A549 (cell line): Measurements from ENCODE around the gene RRAS2. TPM values are rescaled to one million over a fixed set of nuclear protein-coding genes. Genes with fewer than 3 reads are reported as not detected.
"Not testable (repeated sequence)": the region's sequence is repeated elsewhere in the genome, so short reads cannot be mapped to it uniquely, and the experiment has no call there.

ENCODE experiments used
- ATAC-seq, 2 experiments: fragments of 200-7000 bp in 1 of 2; fragments of >200 bp in 1 of 2; cut with Nextera tagmentation in 1 of 2; cut with Tn5 transposase in 1 of 2; 3 replicates each; pipeline versions ENCODE4 v1.8.0 to v1.9.1; 2018 to 2020; ENCODE audit warnings: mild to moderate bottlenecking in 1 of 2, moderate library complexity in 1 of 2
- CTCF ChIA-PET: fragments of 300-600 bp; sonication (Branson Sonifier 250); formaldehyde crosslinking; extraction: SDS; loops from one replicate; lab custom pipeline; 2021; ENCODE audit warnings: antibody characterized with exemption, inconsistent platforms; lab: Yijun Ruan, JAX
- POLR2A ChIA-PET: fragments of 350-600 bp; formaldehyde crosslinking; extraction: SDS; loops from one replicate; lab custom pipeline; 2021; ENCODE audit warnings: antibody characterized with exemption, inconsistent platforms; lab: Yijun Ruan, JAX
- DNase-seq, 2 experiments: peaks; one replicate each; pipeline versions ENCODE4 v3.0.0 to v3.0.0-alpha.2; 2011 to 2016; ENCODE audit warnings: low read depth in 1 of 2, low spot score in 1 of 2
- FAIRE-seq: peaks from 2 replicates; lab custom pipeline; 2011; peaks lifted over from hg19 to GRCh38; lab: Jason Lieb, UNC
- H3K27ac ChIP-seq, 2 experiments: fragments of >200 bp; sonication (Bioruptor Twin); formaldehyde crosslinking; 3 replicates each; pipeline ENCODE4 v1.5.1; 2016 to 2017
- H3K4me1 ChIP-seq: fragments of >200 bp; sonication (Bioruptor Twin); formaldehyde crosslinking; 3 replicates; pipeline ENCODE4 v1.6.1; 2016
- H3K4me2 ChIP-seq: fragments of >200 bp; sonication (Bioruptor Twin); formaldehyde crosslinking; 3 replicates; pipeline ENCODE4 v1.6.1; 2016
- H3K4me3 ChIP-seq: fragments of >200 bp; sonication (Bioruptor Twin); formaldehyde crosslinking; 3 replicates; pipeline ENCODE4 v1.5.1; 2016
- H3K9me3 ChIP-seq: fragments of >200 bp; sonication (Bioruptor Twin); formaldehyde crosslinking; 3 replicates; pipeline ENCODE4 v1.6.1; 2016
- BHLHE40 ChIP-seq: IDR thresholded peaks from 2 replicates; pipeline ENCODE4 v1.6.1; 2012; ENCODE audit warnings: low read depth, low read length, inconsistent platforms
- CBX2 ChIP-seq: fragments of 200-600 bp; sonication (generic); IDR thresholded peaks from 2 replicates; pipeline ENCODE4 v1.6.1; 2016; ENCODE audit warnings: low read depth, mild to moderate bottlenecking, borderline replicate concordance
- CEBPB ChIP-seq, 2 experiments: fragments of >200 bp in 1 of 2; sonication (Bioruptor Twin) in 1 of 2; formaldehyde crosslinking in 1 of 2; IDR thresholded peaks; 2 replicates each; pipeline ENCODE4 v1.6.1; 2012 to 2016
- E2F6 ChIP-seq: IDR thresholded peaks from 2 replicates; pipeline ENCODE4 v1.6.1; 2012; ENCODE audit warnings: low read depth, borderline replicate concordance
- EHF ChIP-seq: fragments of 250-450 bp; sonication (Bioruptor Pico); IDR thresholded peaks from 2 replicates; pipeline ENCODE4 v1.5.0; 2020; ENCODE audit warnings: mild to moderate bottlenecking
- FOSL2 ChIP-seq, 2 experiments: fragments of 450-650 bp in 1 of 2; fragments of >200 bp in 1 of 2; sonication (Bioruptor Twin) in 1 of 2; formaldehyde crosslinking; IDR thresholded peaks; 2 replicates each; pipeline versions ENCODE4 v1.5.0 to v1.6.1; 2016 to 2020; ENCODE audit warnings: mild to moderate bottlenecking in 1 of 2, moderate library complexity in 1 of 2
- FOXS1 ChIP-seq: fragments of 250-450 bp; sonication (Bioruptor Pico); IDR thresholded peaks from 2 replicates; pipeline ENCODE4 v1.5.0; 2020; ENCODE audit warnings: mild to moderate bottlenecking, moderate library complexity
- GATA3 ChIP-seq: IDR thresholded peaks from 2 replicates; pipeline ENCODE4 v1.6.1; 2012; ENCODE audit warnings: borderline replicate concordance
- HMGXB4 ChIP-seq: fragments of 250-450 bp; sonication (Bioruptor Pico); IDR thresholded peaks from 2 replicates; pipeline ENCODE4 v1.5.0; 2021; ENCODE audit warnings: mild to moderate bottlenecking, moderate library complexity, borderline replicate concordance
- HOXB13 ChIP-seq: fragments of 250-450 bp; sonication (Bioruptor Pico); IDR thresholded peaks from 2 replicates; pipeline ENCODE4 v1.5.0; 2020; ENCODE audit warnings: low read depth, mild to moderate bottlenecking, moderate library complexity
- JUN ChIP-seq, 2 experiments: fragments of >200 bp; sonication (Bioruptor Twin); formaldehyde crosslinking; IDR thresholded peaks; 2 replicates in 1 of 2; 3 replicates in 1 of 2; pipeline ENCODE4 v1.6.1; 2016 to 2017
- MAFK ChIP-seq: fragments of 450-650 bp; IDR thresholded peaks from 2 replicates; pipeline ENCODE4 v1.6.1; 2014; ENCODE audit not compliant: partially characterized antibody
- MAZ ChIP-seq: fragments of 150-350 bp; IDR thresholded peaks from 2 replicates; pipeline ENCODE4 v1.6.1; 2014; ENCODE audit warnings: antibody characterized with exemption, low read depth, low read length, borderline replicate concordance
- NPAS2 ChIP-seq: fragments of 250-450 bp; sonication (Bioruptor Pico); IDR thresholded peaks from 2 replicates; pipeline ENCODE4 v1.8.0; 2022; ENCODE audit warnings: mild to moderate bottlenecking, moderate library complexity, borderline replicate concordance
- POLR2A ChIP-seq: IDR thresholded peaks from 2 replicates; pipeline ENCODE4 v1.6.1; 2012; ENCODE audit warnings: mild to moderate bottlenecking, low read length
- RCOR1 ChIP-seq: fragments of 150-350 bp; IDR thresholded peaks from 2 replicates; pipeline ENCODE4 v1.6.1; 2014; ENCODE audit warnings: antibody characterized with exemption, low read length, low read depth
- REST ChIP-seq: fragments of 200-600 bp; sonication (generic); IDR thresholded peaks from 2 replicates; pipeline ENCODE4 v1.6.1; 2016; ENCODE audit warnings: antibody characterized with exemption, mild to moderate bottlenecking, moderate library complexity
- SREBF2 ChIP-seq: fragments of 450-650 bp; IDR thresholded peaks from 2 replicates; pipeline ENCODE4 v1.6.1; 2014; ENCODE audit warnings: mild to moderate bottlenecking, moderate library complexity
- ZNF302 ChIP-seq: fragments of 250-450 bp; sonication (Bioruptor Pico); IDR thresholded peaks from 2 replicates; pipeline ENCODE4 v1.9.0; 2021; ENCODE audit warnings: inconsistent platforms, mild to moderate bottlenecking, moderate library complexity
- WGBS: methylation state at CpG from one replicate; pipeline ENCODE4 v1.1.6; 2017; ENCODE audit errors: missing lambda C conversion rate; 5-methylcytosine and 5-hydroxymethylcytosine counted together
- polyA plus RNA-seq, 4 experiments: library from polyadenylated mRNA; depleted of rRNA in 3 of 4; stranded (reverse); fragments of >200 nt; fragmentation: RNase III in 1 of 4; extraction: RNeasy Plus Mini Kit Qiagen cat#74134 plus additional on column Dnase treatment in 1 of 4; gene quantifications; 2 replicates in 3 of 4; 3 replicates in 1 of 4; pipeline ENCODE4 v1.2.3, GENCODE V29; 2011 to 2017

Gene RRAS2
- polyA plus RNA-seq, 2 of the 4 experiments (the other 2 are of a cell fraction): 37.9 to 48.2 TPM

GRCh38 chr11:14290422-14290821, 68.6 kb downstream of the RRAS2 start:
- TF ChIP-seq SREBF2 (no peak), BHLHE40 (no peak), HOXB13 (CRISPR knock-in tag) (no peak), POLR2A (no peak)
- ATAC-seq: peak; percentile 39 to 47; a peak in 2 of 6 replicates
- H3K4me2 ChIP-seq: no peak overlapping the region
- H3K4me1 ChIP-seq: peaks cover 19% of the 10 kb centered on the region
- no peak for DNase-seq
- no peak for FAIRE-seq
- no peak overlapping the region for H3K4me3 ChIP-seq
- 97% methylated on average over 3 of the region's 3 CpGs for WGBS
- POLR2A ChIA-PET: no interaction called here
- H3K27ac ChIP-seq: no peak overlapping the region
- no peaks in the 10 kb centered on the region for H3K9me3 ChIP-seq
- CTCF ChIA-PET: interaction anchor here (1.6 kb wide), 1 partner anchor 10 kb away, joined by 5 read pairs; no protein-coding TSS in a partner anchor

GRCh38 chr11:14288189-14288935, 70.6 kb downstream of the RRAS2 start:
- Histone ChIP-seq H3K4me3 (no peak overlapping the region), H3K27ac (peak overlapping the region; percentile 59 to 66), H3K9me3 (no peaks in the 10 kb centered on the region), H3K4me1 (peaks cover 19% of the 10 kb centered on the region), H3K4me2 (peak overlapping the region; percentile 60)
- WGBS: 69% methylated on average over 2 of the region's 2 CpGs
- CTCF ChIA-PET: interaction anchor here (1.1 to 3.9 kb wide), 2 partner anchors 13 to 167 kb away, joined by 5 to 19 read pairs; no protein-coding TSS in a partner anchor
- DNase-seq (peak in 1 of 2 experiments; percentile 54), FAIRE-seq (peak; percentile 74), ATAC-seq (peak; percentile 77 to 80)
- POLR2A ChIA-PET: no interaction called here
- TF ChIP-seq RCOR1: no peak
- TF ChIP-seq CEBPB (IDR thresholded peaks at IDR 0.05): no peak
- TF ChIP-seq MAFK: peak; percentile 61
- TF ChIP-seq FOSL2 (IDR thresholded peaks at IDR 0.05): no peak
- TF ChIP-seq FOSL2 (CRISPR knock-in tag; IDR thresholded peaks at IDR 0.05): 0 out of 2 replicates have a peak, but pooled peaks have one; percentile 12

- ATAC-seq, DNase-seq, H3K4me3 ChIP-seq, H3K9me3 ChIP-seq, H3K4me2 ChIP-seq, POLR2A ChIA-PET, H3K27ac ChIP-seq: not testable (repeated sequence)
- CTCF ChIA-PET: interaction anchor here (0.7 to 1.4 kb wide), 3 partner anchors 18 to 251 kb away, joined by 3 to 5 read pairs (median 3); no protein-coding TSS in a partner anchor
- peaks cover 10% of the 10 kb centered on the region; the same call in 2 of the 3 replicates for H3K4me1 ChIP-seq
- peak; percentile 46 for FAIRE-seq
- 70% methylated on average over 1 of the region's 1 CpG for WGBS
Observed at GRCh38 chr11:14278869-14279268, 80.1 kb downstream of the RRAS2 start.

- no peak overlapping the region for H3K4me3 ChIP-seq
- FAIRE-seq: no peak
- H3K4me1 ChIP-seq: peaks cover 10% of the 10 kb centered on the region; the same call in 2 of the 3 replicates
- POLR2A ChIA-PET: no interaction called here
- no peak for TF ChIP-seq HMGXB4 (CRISPR knock-in tag)
- TF ChIP-seq, all 56 proteins: peak for 0
- Histone ChIP-seq H3K9me3 (no peaks in the 10 kb centered on the region), H3K27ac (no peak overlapping the region), H3K4me2 (no peak overlapping the region)
- CTCF ChIA-PET: interaction anchor here (0.6 to 1.6 kb wide), 3 partner anchors 33 to 502 kb away, joined by 3 to 6 read pairs (median 3); no protein-coding TSS in a partner anchor
- no peak for ATAC-seq
- no peak for DNase-seq
Observed at GRCh38 chr11:14275076-14275475, 83.9 kb downstream of the RRAS2 start.

GRCh38 chr11:14273895-14274294, 85.1 kb downstream of the RRAS2 start:
- DNase-seq (no peak), FAIRE-seq (no peak), ATAC-seq (no peak)
- Histone ChIP-seq H3K4me3 (no peak overlapping the region), H3K4me1 (peaks cover 5% of the 10 kb centered on the region; the same call in 1 of the 3 replicates), H3K27ac (no peak overlapping the region), H3K9me3 (no peaks in the 10 kb centered on the region), H3K4me2 (no peak overlapping the region)
- CTCF ChIA-PET: no interaction called here
- 92% methylated on average over 2 of the region's 2 CpGs for WGBS
- POLR2A ChIA-PET: no interaction called here
- TF ChIP-seq REST: no peak
- no peak for TF ChIP-seq CBX2
- TF ChIP-seq GATA3: no peak
- no peak for TF ChIP-seq ZNF302 (CRISPR knock-in tag)
- TF ChIP-seq EHF (CRISPR knock-in tag): no peak
- TF ChIP-seq E2F6: no peak
- no peak for TF ChIP-seq MAFK
- TF ChIP-seq FOXS1 (CRISPR knock-in tag): no peak
- TF ChIP-seq RCOR1: no peak
- no peak for TF ChIP-seq NPAS2 (CRISPR knock-in tag)
- TF ChIP-seq JUN (IDR thresholded peaks at IDR 0.05): no peak
- no peak for TF ChIP-seq MAZ
